Measurements from ENCODE around the gene PLN.

Gene PLN

DNA sequence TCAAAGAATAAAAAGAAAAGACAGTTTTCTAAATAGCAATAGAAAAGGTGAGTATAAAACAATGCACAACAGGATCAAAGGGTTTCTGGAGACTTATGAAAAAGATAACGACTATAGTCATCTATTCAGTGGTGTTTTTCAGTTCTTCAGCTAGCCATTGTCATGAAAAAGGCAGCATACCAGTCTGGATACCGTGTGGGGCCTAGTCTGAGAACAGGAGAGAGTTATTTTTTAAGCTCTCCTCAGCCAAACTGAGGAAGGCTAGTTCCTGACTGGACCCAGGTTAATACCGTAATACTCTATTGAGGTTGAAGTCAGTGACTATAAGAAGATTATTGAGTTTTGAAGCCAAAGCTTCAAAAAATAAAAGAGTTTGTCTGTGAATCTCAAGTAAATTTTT lies 49.5 kb downstream of the PLN start:
- Histone ChIP-seq H3K4me3 (ENCODE audit: low read depth, low read length) (no peak overlapping the region), H3K27me3 (replicated peaks) (no peaks in the 10 kb centered on the region), H3K27ac (no peak overlapping the region), H3K36me3 (replicated peaks) (no peaks in the 10 kb centered on the region)
- DNase-seq, result no peak
- in situ Hi-C loops (cut with HindIII; ENCODE audit: low pct_ligation_motif_present, low sequenced_read_pairs), result no loop called here
- TF ChIP-seq, protein P1, sequence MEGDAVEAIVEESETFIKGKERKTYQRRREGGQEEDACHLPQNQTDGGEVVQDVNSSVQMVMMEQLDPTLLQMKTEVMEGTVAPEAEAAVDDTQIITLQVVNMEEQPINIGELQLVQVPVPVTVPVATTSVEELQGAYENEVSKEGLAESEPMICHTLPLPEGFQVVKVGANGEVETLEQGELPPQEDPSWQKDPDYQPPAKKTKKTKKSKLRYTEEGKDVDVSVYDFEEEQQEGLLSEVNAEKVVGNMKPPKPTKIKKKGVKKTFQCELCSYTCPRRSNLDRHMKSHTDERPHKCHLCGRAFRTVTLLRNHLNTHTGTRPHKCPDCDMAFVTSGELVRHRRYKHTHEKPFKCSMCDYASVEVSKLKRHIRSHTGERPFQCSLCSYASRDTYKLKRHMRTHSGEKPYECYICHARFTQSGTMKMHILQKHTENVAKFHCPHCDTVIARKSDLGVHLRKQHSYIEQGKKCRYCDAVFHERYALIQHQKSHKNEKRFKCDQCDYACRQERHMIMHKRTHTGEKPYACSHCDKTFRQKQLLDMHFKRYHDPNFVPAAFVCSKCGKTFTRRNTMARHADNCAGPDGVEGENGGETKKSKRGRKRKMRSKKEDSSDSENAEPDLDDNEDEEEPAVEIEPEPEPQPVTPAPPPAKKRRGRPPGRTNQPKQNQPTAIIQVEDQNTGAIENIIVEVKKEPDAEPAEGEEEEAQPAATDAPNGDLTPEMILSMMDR (IDR thresholded peaks at IDR 0.05; ENCODE audit: low read depth, low read length, missing control alignments), result no peak

DNA sequence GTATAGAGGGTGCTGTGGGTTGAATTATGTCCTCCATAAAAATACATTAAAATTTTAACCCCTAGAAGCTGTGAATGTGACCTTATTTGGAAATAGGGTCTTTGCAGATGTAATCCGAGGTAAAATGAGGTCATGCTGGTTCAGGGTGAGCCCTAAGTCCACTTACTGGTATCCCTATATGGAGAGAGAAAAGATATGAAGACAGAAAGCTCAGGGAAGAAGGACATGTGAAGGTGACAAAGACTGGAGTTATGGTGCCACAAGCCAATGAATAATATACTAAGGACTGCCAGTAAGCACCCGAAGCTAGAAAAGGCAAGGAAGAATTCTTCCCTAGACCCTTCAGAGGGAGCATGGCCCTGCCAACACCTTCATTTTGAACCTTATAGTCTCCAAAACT lies 50.2 kb downstream of the PLN start:
- Histone ChIP-seq H3K27ac (no peak overlapping the region), H3K4me3 (ENCODE audit: low read depth, low read length) (no peak overlapping the region), H3K27me3 (replicated peaks) (no peaks in the 10 kb centered on the region), H3K36me3 (replicated peaks) (no peaks in the 10 kb centered on the region)
- no peak for DNase-seq
- in situ Hi-C loops (cut with HindIII; ENCODE audit: low pct_ligation_motif_present, low sequenced_read_pairs), result no loop called here
- TF ChIP-seq, protein P1 (IDR thresholded peaks at IDR 0.05; ENCODE audit: low read depth, low read length, missing control alignments), result no peak

DNA sequence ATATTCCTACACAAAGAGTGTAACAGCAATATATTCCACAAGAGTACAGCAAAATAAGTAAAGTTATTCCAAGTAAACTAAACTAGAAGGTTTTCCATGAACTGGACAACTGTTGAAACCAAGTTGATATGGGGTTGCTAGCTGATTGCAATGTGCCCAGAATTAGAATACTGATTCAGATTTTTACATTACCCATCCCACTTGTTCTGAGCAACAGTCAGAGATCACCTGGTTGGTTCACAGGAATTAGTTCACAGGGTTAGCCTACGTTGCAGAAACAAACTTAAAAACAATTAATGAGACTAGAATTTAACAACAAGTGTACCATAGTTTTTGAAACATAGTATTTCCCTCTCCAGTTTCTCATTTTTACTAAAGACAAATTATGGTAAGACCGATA lies 54.2 kb downstream of the PLN start:
- no peaks in the 10 kb centered on the region for H3K36me3 ChIP-seq (replicated peaks)
- H3K4me3 ChIP-seq (ENCODE audit: low read depth, low read length), result no peak overlapping the region
- TF ChIP-seq, protein P1 (IDR thresholded peaks at IDR 0.05; ENCODE audit: low read depth, low read length, missing control alignments), result no peak
- no peak for DNase-seq
- in situ Hi-C loops (cut with HindIII; ENCODE audit: low pct_ligation_motif_present, low sequenced_read_pairs), result no loop called here
- H3K27me3 ChIP-seq (replicated peaks), result no peaks in the 10 kb centered on the region
- no peak overlapping the region for H3K27ac ChIP-seq

DNA sequence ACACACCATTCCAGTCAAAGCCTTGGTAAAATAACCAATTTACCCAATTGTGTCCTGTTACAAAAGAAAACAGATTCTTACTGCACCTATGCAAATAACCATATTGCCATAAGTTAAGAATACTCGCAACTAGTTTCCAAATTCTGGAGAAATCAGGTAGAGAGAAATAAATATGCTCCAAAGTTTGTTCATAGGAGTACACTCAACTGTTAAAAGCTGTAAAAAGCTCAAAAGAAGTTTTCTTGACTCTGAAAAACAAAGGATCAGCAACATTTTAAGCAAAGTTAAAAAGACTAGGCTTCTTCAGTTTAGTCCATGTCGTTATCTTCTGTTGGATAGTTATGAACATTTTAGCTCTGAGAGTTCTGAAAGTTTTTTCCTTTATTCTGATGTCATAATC lies 55.3 kb downstream of the PLN start:
- in situ Hi-C loops (cut with HindIII; ENCODE audit: low pct_ligation_motif_present, low sequenced_read_pairs), result no loop called here
- H3K27ac ChIP-seq, result no peak overlapping the region
- TF ChIP-seq, protein P1 (IDR thresholded peaks at IDR 0.05; ENCODE audit: low read depth, low read length, missing control alignments), result no peak
- no peak for DNase-seq
- no peaks in the 10 kb centered on the region for H3K36me3 ChIP-seq (replicated peaks)
- no peak overlapping the region for H3K4me3 ChIP-seq (ENCODE audit: low read depth, low read length)
- H3K27me3 ChIP-seq (replicated peaks), result no peaks in the 10 kb centered on the region

DNA sequence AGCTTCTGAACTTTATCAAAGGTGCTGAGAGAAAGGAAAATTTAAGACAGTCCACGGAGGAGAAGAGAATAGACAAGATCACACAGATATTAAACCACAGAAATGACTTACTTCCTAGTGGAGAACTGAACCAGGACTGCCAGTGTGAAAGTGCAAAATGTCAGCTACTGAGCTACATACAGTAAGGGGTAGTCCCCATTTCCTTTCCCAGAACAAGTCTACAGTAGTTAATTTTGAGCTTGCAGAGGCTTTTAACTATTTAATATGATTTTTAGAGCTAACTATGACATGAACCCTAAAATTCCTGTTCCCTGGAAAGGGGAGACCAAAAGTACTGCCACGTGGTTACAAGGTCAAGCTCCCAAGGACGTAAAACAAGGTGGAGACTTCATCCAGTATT lies 58.2 kb downstream of the PLN start:
- H3K4me3 ChIP-seq (ENCODE audit: low read depth, low read length), result no peak overlapping the region
- TF ChIP-seq, protein P1 (IDR thresholded peaks at IDR 0.05; ENCODE audit: low read depth, low read length, missing control alignments), result no peak
- no peaks in the 10 kb centered on the region for H3K27me3 ChIP-seq (replicated peaks)
- no peak overlapping the region for H3K27ac ChIP-seq
- DNase-seq, result no peak
- no peaks in the 10 kb centered on the region for H3K36me3 ChIP-seq (replicated peaks)
- in situ Hi-C loops (cut with HindIII; ENCODE audit: low pct_ligation_motif_present, low sequenced_read_pairs), result no loop called here

DNA sequence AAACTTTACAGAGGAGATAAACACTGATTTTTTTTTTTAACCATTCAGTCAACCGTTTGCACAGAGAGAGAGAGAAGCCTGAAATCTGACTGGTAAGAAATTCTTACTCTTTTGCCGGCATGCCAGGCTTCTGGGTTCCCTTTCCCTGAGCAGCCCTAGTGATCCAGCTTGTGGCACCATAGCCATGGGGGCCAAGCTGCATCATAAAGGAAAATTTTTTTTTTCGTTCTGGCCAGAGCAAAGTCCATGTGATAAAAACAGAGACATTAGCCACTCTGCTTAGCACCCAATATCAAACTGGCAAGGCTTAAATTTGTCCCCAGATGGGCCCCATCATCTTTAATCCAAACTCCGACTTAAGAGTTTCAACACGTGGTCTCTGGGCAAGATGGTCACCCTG lies 58.8 kb downstream of the PLN start:
- in situ Hi-C loops (cut with HindIII; ENCODE audit: low pct_ligation_motif_present, low sequenced_read_pairs), result no loop called here
- TF ChIP-seq, protein P1 (IDR thresholded peaks at IDR 0.05; ENCODE audit: low read depth, low read length, missing control alignments), result no peak
- no peak overlapping the region for H3K4me3 ChIP-seq (ENCODE audit: low read depth, low read length)
- no peaks in the 10 kb centered on the region for H3K27me3 ChIP-seq (replicated peaks)
- no peak for DNase-seq
- no peak overlapping the region for H3K27ac ChIP-seq
- H3K36me3 ChIP-seq (replicated peaks), result no peaks in the 10 kb centered on the region

Data from brain microvascular endothelial cell (primary cell).